Measurements from ENCODE around the gene CHN2. TPM values are rescaled to one million over a fixed set of nuclear protein-coding genes. Genes with fewer than 3 reads are reported as not detected.

Gene CHN2
- total RNA-seq, 1 experiment from 2014 or later = 7.7 TPM

- Histone ChIP-seq H4K20me1 (ENCODE audit: low read length) (no peaks in the 10 kb centered on the region), H3K9me2 (replicated peaks; ENCODE audit: low read length) (no peaks in the 10 kb centered on the region), H3K4me2 (ENCODE audit: low read length) (no peak overlapping the region), H3K4me1 (ENCODE audit: insufficient read depth, low read length) (no peaks in the 10 kb centered on the region), H3K79me2 (ENCODE audit: low read length) (no peaks in the 10 kb centered on the region), H3K4me3 (ENCODE audit: low read length) (no peak overlapping the region), H3K27me3 (ENCODE audit: low read length) (no peaks in the 10 kb centered on the region), H3K9me3 (ENCODE audit: low read length) (no peaks in the 10 kb centered on the region), H3K27ac (ENCODE audit: low read length) (no peak overlapping the region), H3F3A (ENCODE audit: low read length, unreplicated experiment) (no peaks in the 10 kb centered on the region), H3K9ac (ENCODE audit: low read length) (no peak overlapping the region), H3K36me3 (ENCODE audit: low read depth, low read length) (no peaks in the 10 kb centered on the region), H2AFZ (ENCODE audit: low read length) (no peak overlapping the region)
- ChIA-PET POLR2A (ENCODE audit: unreplicated experiment) (no interaction called here), CTCF (no interaction called here)
- ATAC-seq (no peak), DNase-seq (no peak)
- BruUV-seq (replicated peaks) = no TSS peak
- TF ChIP-seq CTCF (conservative IDR thresholded peaks at IDR 0.05; ENCODE audit: low read depth, low read length) = no peak
- no peak for TF ChIP-seq EZH2 (IDR thresholded peaks at IDR 0.05; ENCODE audit: low read length, unreplicated experiment)
- TF ChIP-seq EZH2phosphoT487 (IDR thresholded peaks at IDR 0.05; ENCODE audit: borderline replicate concordance, low read length) = no peak
- intact Hi-C loops (cut with micrococcal nuclease) = no loop called here
Observed at GRCh38 chr7:29352041-29352440, 157.5 kb downstream of the CHN2 start.

- POLR2A ChIA-PET (ENCODE audit: unreplicated experiment) = no interaction called here
- DNase-seq = no peak
- H3K27ac ChIP-seq (ENCODE audit: low read length) = no peak overlapping the region
- H3K9me3 ChIP-seq (ENCODE audit: low read length) = no peaks in the 10 kb centered on the region
- no TSS peak for BruUV-seq (replicated peaks)
- ATAC-seq = no peak
- H3K4me3 ChIP-seq (ENCODE audit: low read length) = no peak overlapping the region
- no peaks in the 10 kb centered on the region for H4K20me1 ChIP-seq (ENCODE audit: low read length)
- H3K79me2 ChIP-seq (ENCODE audit: low read length) = no peaks in the 10 kb centered on the region
- H3K27me3 ChIP-seq (ENCODE audit: low read length) = no peaks in the 10 kb centered on the region
- H3K4me2 ChIP-seq (ENCODE audit: low read length) = no peak overlapping the region
- no peaks in the 10 kb centered on the region for H3K9me2 ChIP-seq (replicated peaks; ENCODE audit: low read length)
- H2AFZ ChIP-seq (ENCODE audit: low read length) = no peak overlapping the region
- H3K4me1 ChIP-seq (ENCODE audit: insufficient read depth, low read length) = no peaks in the 10 kb centered on the region
- no peak overlapping the region for H3K9ac ChIP-seq (ENCODE audit: low read length)
- no peaks in the 10 kb centered on the region for H3K36me3 ChIP-seq (ENCODE audit: low read depth, low read length)
- H3F3A ChIP-seq (ENCODE audit: low read length, unreplicated experiment) = no peaks in the 10 kb centered on the region
- intact Hi-C loops (cut with micrococcal nuclease) = no loop called here
- CTCF ChIA-PET = no interaction called here
- TF ChIP-seq EZH2 (IDR thresholded peaks at IDR 0.05; ENCODE audit: low read length, unreplicated experiment) (no peak), EZH2phosphoT487 (IDR thresholded peaks at IDR 0.05; ENCODE audit: borderline replicate concordance, low read length) (no peak), CTCF (conservative IDR thresholded peaks at IDR 0.05; ENCODE audit: low read depth, low read length) (no peak)
Observed at GRCh38 chr7:29353810-29354209, 159.2 kb downstream of the CHN2 start.

GRCh38 chr7:29354340-29354739 is 159.8 kb downstream of the CHN2 start:
- CTCF ChIA-PET = no interaction called here

More at GRCh38 chr7:29354340-29354739, 159.8 kb downstream of the CHN2 start:
- H3K79me2 ChIP-seq (ENCODE audit: low read length) = no peaks in the 10 kb centered on the region
- DNase-seq (no peak), ATAC-seq (no peak)
- H3K4me2 ChIP-seq (ENCODE audit: low read length) = no peak overlapping the region
- H3K9ac ChIP-seq (ENCODE audit: low read length) = no peak overlapping the region
- no peak overlapping the region for H2AFZ ChIP-seq (ENCODE audit: low read length)
- H3K4me1 ChIP-seq (ENCODE audit: insufficient read depth, low read length) = no peaks in the 10 kb centered on the region
- no peak overlapping the region for H3K27ac ChIP-seq (ENCODE audit: low read length)
- H3K9me3 ChIP-seq (ENCODE audit: low read length) = no peaks in the 10 kb centered on the region
- no peaks in the 10 kb centered on the region for H3K27me3 ChIP-seq (ENCODE audit: low read length)
- no peak for TF ChIP-seq EZH2 (IDR thresholded peaks at IDR 0.05; ENCODE audit: low read length, unreplicated experiment)
- TF ChIP-seq EZH2phosphoT487 (IDR thresholded peaks at IDR 0.05; ENCODE audit: borderline replicate concordance, low read length) = no peak
- no peak for TF ChIP-seq CTCF (conservative IDR thresholded peaks at IDR 0.05; ENCODE audit: low read depth, low read length)
- POLR2A ChIA-PET (ENCODE audit: unreplicated experiment) = no interaction called here
- no peaks in the 10 kb centered on the region for H3K9me2 ChIP-seq (replicated peaks; ENCODE audit: low read length)
- H3K4me3 ChIP-seq (ENCODE audit: low read length) = no peak overlapping the region
- no peaks in the 10 kb centered on the region for H3F3A ChIP-seq (ENCODE audit: low read length, unreplicated experiment)
- BruUV-seq (replicated peaks) = no TSS peak
- intact Hi-C loops (cut with micrococcal nuclease) = no loop called here
- no peaks in the 10 kb centered on the region for H4K20me1 ChIP-seq (ENCODE audit: low read length)
- no peaks in the 10 kb centered on the region for H3K36me3 ChIP-seq (ENCODE audit: low read depth, low read length)
